WTC11 (cell line): Measurements from ENCODE around the gene USP28. TPM values are rescaled to one million over a fixed set of nuclear protein-coding genes. Genes with fewer than 3 reads are reported as not detected.

ENCODE experiments used
- ATAC-seq: fragments of 200-7000 bp; cut with Tn5 transposase; 2 replicates; pipeline ENCODE4 v1.10.0; 2021; ENCODE audit warnings: mild to moderate bottlenecking, moderate library complexity
- Bru-seq: library from RNA; stranded (reverse); fragments of 400-500 nt; gene quantifications from one replicate; lab custom pipeline; 2021; lab: Mats Ljungman, UMichigan
- CTCF ChIA-PET: fragments of 300-600 bp; sonication (Branson Sonifier 250); formaldehyde crosslinking; loops from one replicate; lab custom pipeline; 2021; ENCODE audit warnings: antibody characterized with exemption; lab: Charles Lee
- POLR2A ChIA-PET: fragments of 350-600 bp; sonication (Branson Sonifier 250); formaldehyde crosslinking; loops from one replicate; lab custom pipeline; 2021; ENCODE audit warnings: antibody characterized with exemption; lab: Charles Lee
- DNase-seq: peaks from one replicate; pipeline ENCODE4 v3.0.0; 2021; ENCODE audit warnings: low spot score
- H3K27ac Mint-ChIP-seq: 2 replicates; pipeline ENCODE4 v1.8.0; 2021; ENCODE audit warnings: mixed read lengths
- H3K27me3 Mint-ChIP-seq: 2 replicates; pipeline ENCODE4 v1.8.0; 2021; ENCODE audit warnings: low read depth, mild to moderate bottlenecking, moderate library complexity, mixed read lengths
- H3K36me3 Mint-ChIP-seq: 2 replicates; pipeline ENCODE4 v1.8.0; 2021; ENCODE audit warnings: mixed read lengths
- H3K4me1 Mint-ChIP-seq: 2 replicates; pipeline ENCODE4 v1.8.0; 2022; ENCODE audit warnings: mixed read lengths
- H3K4me3 Mint-ChIP-seq: 2 replicates; pipeline ENCODE4 v1.8.0; 2021; ENCODE audit warnings: mild to moderate bottlenecking, moderate library complexity, mixed read lengths
- H3K9me3 Mint-ChIP-seq: 2 replicates; pipeline ENCODE4 v1.8.0; 2021; ENCODE audit warnings: mixed read lengths
- CREB1 ChIP-seq: sonication (generic); formaldehyde crosslinking; IDR thresholded peaks from 2 replicates; pipeline ENCODE4 v1.8.0; 2023; ENCODE audit warnings: mild to moderate bottlenecking, missing genetic modification reagents
- CREM ChIP-seq: sonication (generic); formaldehyde crosslinking; IDR thresholded peaks from 2 replicates; pipeline ENCODE4 v1.8.1; 2022; ENCODE audit warnings: mild to moderate bottlenecking, missing genetic modification reagents, moderate library complexity
- ESRRA ChIP-seq: sonication (generic); formaldehyde crosslinking; IDR thresholded peaks from 2 replicates; pipeline ENCODE4 v1.8.1; 2022; ENCODE audit warnings: mild to moderate bottlenecking, missing genetic modification reagents, borderline replicate concordance
- ETV6 ChIP-seq: sonication (generic); formaldehyde crosslinking; IDR thresholded peaks from 2 replicates; pipeline ENCODE4 v1.8.1; 2022; ENCODE audit warnings: mild to moderate bottlenecking, missing genetic modification reagents
- FOXK1 ChIP-seq: sonication (generic); formaldehyde crosslinking; IDR thresholded peaks from 2 replicates; pipeline ENCODE4 v1.8.0; 2022; ENCODE audit warnings: mild to moderate bottlenecking, moderate library complexity, missing genetic modification reagents
- FOXP1 ChIP-seq: sonication (generic); formaldehyde crosslinking; IDR thresholded peaks from 2 replicates; pipeline ENCODE4 v1.8.0; 2022; ENCODE audit warnings: missing genetic modification reagents, mild to moderate bottlenecking, moderate library complexity, borderline replicate concordance
- GABPB1 ChIP-seq: sonication (generic); formaldehyde crosslinking; IDR thresholded peaks from 2 replicates; pipeline ENCODE4 v1.8.1; 2023; ENCODE audit warnings: mild to moderate bottlenecking, missing genetic modification reagents
- KAT7 ChIP-seq: sonication (generic); formaldehyde crosslinking; IDR thresholded peaks from 2 replicates; pipeline ENCODE4 v1.8.1; 2023; ENCODE audit warnings: missing genetic modification reagents, mild to moderate bottlenecking, borderline replicate concordance
- MAX ChIP-seq: sonication (generic); formaldehyde crosslinking; IDR thresholded peaks from 2 replicates; pipeline ENCODE4 v1.8.0; 2022; ENCODE audit warnings: mild to moderate bottlenecking, missing genetic modification reagents
- NFE2L1 ChIP-seq: sonication (generic); formaldehyde crosslinking; IDR thresholded peaks from 2 replicates; pipeline ENCODE4 v1.8.1; 2023; ENCODE audit warnings: missing genetic modification reagents
- NFYB ChIP-seq: sonication (generic); formaldehyde crosslinking; conservative IDR thresholded peaks from 2 replicates; pipeline ENCODE4 v1.8.0; 2022; ENCODE audit warnings: low read depth, missing genetic modification reagents
- SMAD4 ChIP-seq: sonication (generic); formaldehyde crosslinking; IDR thresholded peaks from 2 replicates; pipeline ENCODE4 v1.8.0; 2022; ENCODE audit warnings: mild to moderate bottlenecking, missing genetic modification reagents
- SP1 ChIP-seq: sonication (generic); formaldehyde crosslinking; conservative IDR thresholded peaks from 2 replicates; pipeline ENCODE4 v1.8.1; 2022; ENCODE audit warnings: missing genetic modification reagents
- TEAD1 ChIP-seq: sonication (generic); formaldehyde crosslinking; IDR thresholded peaks from 2 replicates; pipeline ENCODE4 v1.8.0; 2022; ENCODE audit warnings: mild to moderate bottlenecking, missing genetic modification reagents
- ZNF121 ChIP-seq: sonication (generic); formaldehyde crosslinking; IDR thresholded peaks from 2 replicates; pipeline ENCODE4 v1.8.0; 2023; ENCODE audit warnings: missing genetic modification reagents
- ZNF317 ChIP-seq: sonication (generic); formaldehyde crosslinking; IDR thresholded peaks from 2 replicates; pipeline ENCODE4 v1.8.1; 2023; ENCODE audit warnings: low read depth, mild to moderate bottlenecking, moderate library complexity, missing genetic modification reagents, borderline replicate concordance
- long read RNA-seq, 3 experiments: library from RNA in 1 of 3; library from capped mRNA in 1 of 3; library from polyadenylated mRNA in 1 of 3; unstranded in 2 of 3; stranded (forward) in 1 of 3; transcript quantifications; one replicate each; pipeline ENCODE4 v2.0.0, GENCODE V29; 2021
- total RNA-seq: library from RNA; stranded (reverse); gene quantifications from 3 replicates; pipeline ENCODE4 v1.2.3, GENCODE V29; 2021
- TF ChIP-seq, protein P1 (sequence below): sonication (generic); formaldehyde crosslinking; IDR thresholded peaks from 2 replicates; pipeline ENCODE4 v1.8.1; 2022; ENCODE audit warnings: mild to moderate bottlenecking, moderate library complexity, missing genetic modification reagents
- TF ChIP-seq, protein P2 (sequence below): sonication (generic); formaldehyde crosslinking; IDR thresholded peaks from 2 replicates; pipeline ENCODE4 v1.8.1; 2023; ENCODE audit warnings: mild to moderate bottlenecking, missing genetic modification reagents, moderate library complexity
- TF ChIP-seq, protein P3 (sequence below): sonication (generic); formaldehyde crosslinking; IDR thresholded peaks from 2 replicates; pipeline ENCODE4 v1.8.1; 2023; ENCODE audit warnings: mild to moderate bottlenecking, moderate library complexity, missing genetic modification reagents
- TF ChIP-seq, protein P4 (sequence below): sonication (generic); formaldehyde crosslinking; IDR thresholded peaks from 2 replicates; pipeline ENCODE4 v1.8.0; 2022; ENCODE audit warnings: mild to moderate bottlenecking, missing genetic modification reagents
- TF ChIP-seq, protein P5 (sequence below): sonication (generic); formaldehyde crosslinking; IDR thresholded peaks from 2 replicates; pipeline ENCODE4 v1.8.0; 2022; ENCODE audit warnings: mild to moderate bottlenecking, missing genetic modification reagents

The USP28 gene
- total RNA-seq (129 to 142 TPM (median 138 TPM) in 3 replicates), Bru-seq, nascent RNA (percentile 92 among the genes with signal in this experiment)
- long read RNA-seq, experiment 1, full-length matches to known transcripts, result 59 of 602 reads
- long read RNA-seq, experiment 1, partial matches to known transcripts, result 73 of 602 reads
- long read RNA-seq, experiment 1, other reads (novel, unspliced or antisense), result 470 of 602 reads
- long read RNA-seq, experiment 2, partial matches to known transcripts, result 37 of 132 reads
- long read RNA-seq, experiment 2, other reads (novel, unspliced or antisense), result 91 of 132 reads
- long read RNA-seq, experiment 3, partial matches to known transcripts, result 3 of 9 reads
- long read RNA-seq, experiment 3, other reads (novel, unspliced or antisense), result 6 of 9 reads

DNA sequence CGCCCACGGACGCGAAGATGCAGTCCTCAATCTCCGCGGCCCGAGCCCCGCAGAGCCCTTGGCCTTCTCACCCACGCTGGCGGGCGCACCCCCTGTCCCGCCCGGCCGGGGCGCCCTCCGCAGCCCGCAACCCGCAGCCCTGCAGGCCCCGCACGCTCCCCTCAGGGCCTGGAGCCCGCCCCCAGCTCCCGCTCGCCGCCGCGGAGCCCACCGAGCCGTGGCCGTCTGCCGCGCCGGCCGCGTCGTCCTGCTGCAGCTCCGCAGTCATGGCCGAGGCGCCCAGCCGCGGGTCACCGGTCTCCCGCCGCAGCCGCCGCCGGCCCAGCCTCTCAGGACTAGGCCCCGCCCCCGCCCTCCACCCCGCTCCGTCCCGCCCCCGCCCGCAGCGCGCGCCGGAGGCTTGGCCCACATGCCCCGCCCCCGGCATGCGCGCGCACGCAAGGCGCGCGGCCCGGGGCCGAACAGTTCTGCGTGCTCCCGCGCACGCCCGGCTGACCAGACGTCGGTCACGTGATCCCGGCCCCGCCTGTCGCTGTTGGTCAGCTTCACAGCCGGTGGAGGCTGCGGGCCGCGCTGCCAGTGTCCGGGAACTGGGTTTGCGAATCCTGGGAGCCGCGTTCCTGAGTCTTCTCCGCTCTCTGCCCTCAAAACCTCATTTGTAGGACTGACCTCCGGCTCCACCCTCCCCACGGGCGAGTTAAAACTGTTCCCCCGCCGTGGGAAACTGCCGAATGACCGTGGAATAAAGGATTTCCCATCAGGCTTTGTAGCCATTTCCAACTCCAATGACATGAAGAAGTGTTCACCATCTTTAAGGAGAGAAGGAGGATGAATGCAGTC is at the start of gene USP28:
USP28 (minus strand) TSS at position 339 of the 840 bp plus-strand sequence; CDS start at position 268, 71 bp downstream.
- Mint-ChIP-seq H3K4me3 (peak within 1 kb of the TSS; percentile 89), H3K9me3 (peaks cover 14% of the 10 kb centered on the region), H3K4me1 (peaks cover 52% of the 10 kb centered on the region)

More for the DNA sequence above, at the start of gene USP28:
- TF ChIP-seq TEAD1 (CRISPR knock-in tag), result peak; percentile 27; the same call in 1 of the 2 replicates
- TF ChIP-seq MAX (CRISPR knock-in tag), result peak; percentile 84; the same call in 1 of the 2 replicates
- no peak for TF ChIP-seq ZNF121
- 0 out of 2 replicates have a peak, but pooled peaks have one; percentile 23 for TF ChIP-seq ZNF317 (CRISPR knock-in tag)
- TF ChIP-seq, protein P1, sequence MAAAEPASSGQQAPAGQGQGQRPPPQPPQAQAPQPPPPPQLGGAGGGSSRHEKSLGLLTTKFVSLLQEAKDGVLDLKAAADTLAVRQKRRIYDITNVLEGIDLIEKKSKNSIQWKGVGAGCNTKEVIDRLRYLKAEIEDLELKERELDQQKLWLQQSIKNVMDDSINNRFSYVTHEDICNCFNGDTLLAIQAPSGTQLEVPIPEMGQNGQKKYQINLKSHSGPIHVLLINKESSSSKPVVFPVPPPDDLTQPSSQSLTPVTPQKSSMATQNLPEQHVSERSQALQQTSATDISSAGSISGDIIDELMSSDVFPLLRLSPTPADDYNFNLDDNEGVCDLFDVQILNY, result peak; percentile 77; the same call in 1 of the 2 replicates
- TF ChIP-seq ETV6 (CRISPR knock-in tag), result peak; percentile 51
- TF ChIP-seq, protein P2, sequence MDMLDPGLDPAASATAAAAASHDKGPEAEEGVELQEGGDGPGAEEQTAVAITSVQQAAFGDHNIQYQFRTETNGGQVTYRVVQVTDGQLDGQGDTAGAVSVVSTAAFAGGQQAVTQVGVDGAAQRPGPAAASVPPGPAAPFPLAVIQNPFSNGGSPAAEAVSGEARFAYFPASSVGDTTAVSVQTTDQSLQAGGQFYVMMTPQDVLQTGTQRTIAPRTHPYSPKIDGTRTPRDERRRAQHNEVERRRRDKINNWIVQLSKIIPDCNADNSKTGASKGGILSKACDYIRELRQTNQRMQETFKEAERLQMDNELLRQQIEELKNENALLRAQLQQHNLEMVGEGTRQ (CRISPR knock-in tag), result peak; percentile 97
- TF ChIP-seq FOXK1 (CRISPR knock-in tag), result no peak; the same call in 1 of the 2 replicates
- TF ChIP-seq, protein P3, sequence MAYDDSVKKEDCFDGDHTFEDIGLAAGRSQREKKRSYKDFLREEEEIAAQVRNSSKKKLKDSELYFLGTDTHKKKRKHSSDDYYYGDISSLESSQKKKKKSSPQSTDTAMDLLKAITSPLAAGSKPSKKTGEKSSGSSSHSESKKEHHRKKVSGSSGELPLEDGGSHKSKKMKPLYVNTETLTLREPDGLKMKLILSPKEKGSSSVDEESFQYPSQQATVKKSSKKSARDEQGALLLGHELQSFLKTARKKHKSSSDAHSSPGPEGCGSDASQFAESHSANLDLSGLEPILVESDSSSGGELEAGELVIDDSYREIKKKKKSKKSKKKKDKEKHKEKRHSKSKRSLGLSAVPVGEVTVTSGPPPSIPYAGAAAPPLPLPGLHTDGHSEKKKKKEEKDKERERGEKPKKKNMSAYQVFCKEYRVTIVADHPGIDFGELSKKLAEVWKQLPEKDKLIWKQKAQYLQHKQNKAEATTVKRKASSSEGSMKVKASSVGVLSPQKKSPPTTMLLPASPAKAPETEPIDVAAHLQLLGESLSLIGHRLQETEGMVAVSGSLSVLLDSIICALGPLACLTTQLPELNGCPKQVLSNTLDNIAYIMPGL, result peak; percentile 15; the same call in 1 of the 2 replicates
- peak; percentile 27; the same call in 1 of the 2 replicates for TF ChIP-seq ESRRA (CRISPR knock-in tag)
- TF ChIP-seq SMAD4 (CRISPR knock-in tag), result no peak
- no peak for TF ChIP-seq NFE2L1
- peak; percentile 77 for TF ChIP-seq SP1 (CRISPR knock-in tag)
- TF ChIP-seq, protein P4, sequence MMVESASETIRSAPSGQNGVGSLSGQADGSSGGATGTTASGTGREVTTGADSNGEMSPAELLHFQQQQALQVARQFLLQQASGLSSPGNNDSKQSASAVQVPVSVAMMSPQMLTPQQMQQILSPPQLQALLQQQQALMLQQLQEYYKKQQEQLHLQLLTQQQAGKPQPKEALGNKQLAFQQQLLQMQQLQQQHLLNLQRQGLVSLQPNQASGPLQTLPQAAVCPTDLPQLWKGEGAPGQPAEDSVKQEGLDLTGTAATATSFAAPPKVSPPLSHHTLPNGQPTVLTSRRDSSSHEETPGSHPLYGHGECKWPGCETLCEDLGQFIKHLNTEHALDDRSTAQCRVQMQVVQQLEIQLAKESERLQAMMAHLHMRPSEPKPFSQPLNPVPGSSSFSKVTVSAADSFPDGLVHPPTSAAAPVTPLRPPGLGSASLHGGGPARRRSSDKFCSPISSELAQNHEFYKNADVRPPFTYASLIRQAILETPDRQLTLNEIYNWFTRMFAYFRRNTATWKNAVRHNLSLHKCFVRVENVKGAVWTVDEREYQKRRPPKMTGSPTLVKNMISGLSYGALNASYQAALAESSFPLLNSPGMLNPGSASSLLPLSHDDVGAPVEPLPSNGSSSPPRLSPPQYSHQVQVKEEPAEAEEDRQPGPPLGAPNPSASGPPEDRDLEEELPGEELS, result peak; percentile 66; the same call in 1 of the 2 replicates
- no peak for TF ChIP-seq NFYB (CRISPR knock-in tag)
- no peak for TF ChIP-seq CREB1 (CRISPR knock-in tag)
- peak; percentile 69; the same call in 1 of the 2 replicates for TF ChIP-seq KAT7 (CRISPR knock-in tag)
- TF ChIP-seq, protein P5, sequence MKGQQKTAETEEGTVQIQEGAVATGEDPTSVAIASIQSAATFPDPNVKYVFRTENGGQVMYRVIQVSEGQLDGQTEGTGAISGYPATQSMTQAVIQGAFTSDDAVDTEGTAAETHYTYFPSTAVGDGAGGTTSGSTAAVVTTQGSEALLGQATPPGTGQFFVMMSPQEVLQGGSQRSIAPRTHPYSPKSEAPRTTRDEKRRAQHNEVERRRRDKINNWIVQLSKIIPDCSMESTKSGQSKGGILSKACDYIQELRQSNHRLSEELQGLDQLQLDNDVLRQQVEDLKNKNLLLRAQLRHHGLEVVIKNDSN (CRISPR knock-in tag), result peak; percentile 95
- peak; percentile 62 for TF ChIP-seq GABPB1 (CRISPR knock-in tag)
- no peak for TF ChIP-seq CREM (CRISPR knock-in tag)
- no peak for TF ChIP-seq FOXP1 (CRISPR knock-in tag)
- TF ChIP-seq, all 79 proteins: peak for 13
- CTCF ChIA-PET, result interaction anchor here (0.6 to 4.7 kb wide), 5 partner anchors 16 to 187 kb away, joined by 3 to 18 read pairs (median 6); no protein-coding TSS in a partner anchor
- ATAC-seq (peak; percentile 89), DNase-seq (peak; percentile 95)
- H3K27ac Mint-ChIP-seq, result peak within 1 kb of the TSS; percentile 100
- peaks cover 36% of the 10 kb centered on the region for H3K36me3 Mint-ChIP-seq
- POLR2A ChIA-PET, result interaction anchor here (0.7 to 2.1 kb wide), 8 partner anchors 9 to 75 kb away, joined by 3 to 12 read pairs (median 4); no protein-coding TSS in a partner anchor
- peaks cover 2% of the 10 kb centered on the region; the same call in 1 of the 2 replicates for H3K27me3 Mint-ChIP-seq
